ENCODE data around the gene CYP26A1. TPM values are rescaled to one million over a fixed set of nuclear protein-coding genes. Genes with fewer than 3 reads are reported as not detected.

Gene CYP26A1
- total RNA-seq, 1 experiment from 2014 or later, result not detected

DNA sequence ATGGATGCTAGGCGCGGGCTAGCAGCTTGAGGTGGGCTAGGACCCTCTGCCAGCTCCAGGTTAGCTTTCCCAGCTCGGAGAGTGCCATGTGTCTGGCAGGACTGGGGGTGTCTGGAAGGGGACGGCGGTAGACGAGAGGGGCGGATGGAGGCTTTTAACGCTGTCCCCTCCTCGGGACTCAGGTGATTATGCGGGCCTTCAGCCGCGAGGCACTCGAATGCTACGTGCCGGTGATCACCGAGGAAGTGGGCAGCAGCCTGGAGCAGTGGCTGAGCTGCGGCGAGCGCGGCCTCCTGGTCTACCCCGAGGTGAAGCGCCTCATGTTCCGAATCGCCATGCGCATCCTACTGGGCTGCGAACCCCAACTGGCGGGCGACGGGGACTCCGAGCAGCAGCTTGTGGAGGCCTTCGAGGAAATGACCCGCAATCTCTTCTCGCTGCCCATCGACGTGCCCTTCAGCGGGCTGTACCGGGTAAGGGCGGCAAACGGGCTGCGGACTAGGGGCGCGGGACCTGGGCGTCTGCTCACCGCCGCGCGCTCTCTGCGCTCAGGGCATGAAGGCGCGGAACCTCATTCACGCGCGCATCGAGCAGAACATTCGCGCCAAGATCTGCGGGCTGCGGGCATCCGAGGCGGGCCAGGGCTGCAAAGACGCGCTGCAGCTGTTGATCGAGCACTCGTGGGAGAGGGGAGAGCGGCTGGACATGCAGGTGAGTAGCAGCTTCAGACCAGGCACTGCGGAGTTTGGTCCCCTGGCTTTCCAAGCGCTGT is 1.1 kb downstream of the CYP26A1 start:
- intact Hi-C loops (cut with micrococcal nuclease; ENCODE audit: unreplicated experiment), result loop anchor here (5.0 kb wide), 1 partner anchor 182 kb away; no protein-coding TSS in a partner anchor
- ChIA-PET POLR2A (ENCODE audit: low non-redundant PET) (no interaction called here), CTCF (interaction anchor here (2.0 kb wide), 1 partner anchor 282 kb away, joined by 6 read pairs; no protein-coding TSS in a partner anchor)
- no peak overlapping the region for H3K27ac ChIP-seq (ENCODE audit: low read depth, low read length, poor library complexity, severe bottlenecking)
- H3K4me3 ChIP-seq (ENCODE audit: low read depth, low read length, poor library complexity, severe bottlenecking), result peak overlapping the region; percentile 44
- BruUV-seq (replicated peaks), result no TSS peak
- TF ChIP-seq, protein P1, sequence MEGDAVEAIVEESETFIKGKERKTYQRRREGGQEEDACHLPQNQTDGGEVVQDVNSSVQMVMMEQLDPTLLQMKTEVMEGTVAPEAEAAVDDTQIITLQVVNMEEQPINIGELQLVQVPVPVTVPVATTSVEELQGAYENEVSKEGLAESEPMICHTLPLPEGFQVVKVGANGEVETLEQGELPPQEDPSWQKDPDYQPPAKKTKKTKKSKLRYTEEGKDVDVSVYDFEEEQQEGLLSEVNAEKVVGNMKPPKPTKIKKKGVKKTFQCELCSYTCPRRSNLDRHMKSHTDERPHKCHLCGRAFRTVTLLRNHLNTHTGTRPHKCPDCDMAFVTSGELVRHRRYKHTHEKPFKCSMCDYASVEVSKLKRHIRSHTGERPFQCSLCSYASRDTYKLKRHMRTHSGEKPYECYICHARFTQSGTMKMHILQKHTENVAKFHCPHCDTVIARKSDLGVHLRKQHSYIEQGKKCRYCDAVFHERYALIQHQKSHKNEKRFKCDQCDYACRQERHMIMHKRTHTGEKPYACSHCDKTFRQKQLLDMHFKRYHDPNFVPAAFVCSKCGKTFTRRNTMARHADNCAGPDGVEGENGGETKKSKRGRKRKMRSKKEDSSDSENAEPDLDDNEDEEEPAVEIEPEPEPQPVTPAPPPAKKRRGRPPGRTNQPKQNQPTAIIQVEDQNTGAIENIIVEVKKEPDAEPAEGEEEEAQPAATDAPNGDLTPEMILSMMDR (conservative IDR thresholded peaks at IDR 0.05; ENCODE audit: low read depth, low read length), result no peak
- TF ChIP-seq EZH2 (IDR thresholded peaks at IDR 0.05; ENCODE audit: borderline replicate concordance, low read depth, low read length, poor library complexity, severe bottlenecking), result peak; percentile 55
- peaks cover 25% of the 10 kb centered on the region for H3K4me1 ChIP-seq (ENCODE audit: insufficient read depth, low read length, poor library complexity, severe bottlenecking)
- no peaks in the 10 kb centered on the region for H3K36me3 ChIP-seq (ENCODE audit: insufficient read depth, low read length, poor library complexity, severe bottlenecking)
- no peak for DNase-seq (ENCODE audit: low spot score)
- peaks cover 85% of the 10 kb centered on the region for H3K27me3 ChIP-seq (replicated peaks; ENCODE audit: insufficient read depth, low read depth, low read length, poor library complexity)
- no peaks in the 10 kb centered on the region for H3K9me3 ChIP-seq (ENCODE audit: low read depth, low read length, poor library complexity, severe bottlenecking)

DNA sequence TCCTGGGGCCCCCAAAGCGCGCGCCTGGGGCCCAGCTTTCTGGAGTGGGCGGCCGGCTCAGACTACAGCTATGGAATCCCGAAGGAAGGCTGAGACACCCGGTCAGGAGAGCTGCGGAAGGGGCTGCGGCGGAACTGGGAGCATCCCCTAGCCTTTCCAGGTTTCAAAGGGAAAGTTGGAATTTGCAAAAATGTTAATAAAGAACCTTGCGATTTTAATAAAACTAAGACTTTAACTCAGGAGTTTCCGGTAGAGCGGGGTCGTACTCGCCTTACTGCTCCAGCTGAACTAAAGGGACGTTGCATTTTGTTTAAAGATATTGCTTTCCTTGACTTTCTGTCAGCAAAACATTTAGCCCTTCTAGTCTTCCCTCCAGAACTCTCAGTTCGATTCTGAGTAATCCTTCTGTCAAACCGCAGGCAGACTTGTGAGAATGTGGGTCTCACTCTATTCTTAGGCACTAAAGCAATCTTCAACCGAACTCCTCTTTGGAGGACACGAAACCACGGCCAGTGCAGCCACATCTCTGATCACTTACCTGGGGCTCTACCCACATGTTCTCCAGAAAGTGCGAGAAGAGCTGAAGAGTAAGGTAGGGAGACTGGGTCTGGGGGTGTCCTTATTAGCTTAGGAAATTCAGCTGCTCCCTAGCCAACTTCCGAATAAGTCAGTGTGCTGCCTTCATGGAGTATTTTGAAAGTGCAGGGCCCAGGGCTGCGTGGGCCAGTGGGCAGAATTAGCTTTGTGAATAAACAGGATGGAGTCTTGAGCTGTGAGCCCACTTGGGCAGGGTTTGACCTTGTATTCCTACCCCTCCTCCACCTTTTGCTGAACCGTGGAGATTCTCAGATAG is 1.9 kb downstream of the CYP26A1 start:
- TF ChIP-seq EZH2 (IDR thresholded peaks at IDR 0.05; ENCODE audit: borderline replicate concordance, low read depth, low read length, poor library complexity, severe bottlenecking), result no peak
- TF ChIP-seq, protein P1 (conservative IDR thresholded peaks at IDR 0.05; ENCODE audit: low read depth, low read length), result no peak
- Histone ChIP-seq H3K27me3 (replicated peaks; ENCODE audit: insufficient read depth, low read depth, low read length, poor library complexity) (peaks cover 77% of the 10 kb centered on the region), H3K9me3 (ENCODE audit: low read depth, low read length, poor library complexity, severe bottlenecking) (no peaks in the 10 kb centered on the region), H3K4me1 (ENCODE audit: insufficient read depth, low read length, poor library complexity, severe bottlenecking) (peaks cover 25% of the 10 kb centered on the region), H3K36me3 (ENCODE audit: insufficient read depth, low read length, poor library complexity, severe bottlenecking) (no peaks in the 10 kb centered on the region), H3K4me3 (ENCODE audit: low read depth, low read length, poor library complexity, severe bottlenecking) (peak overlapping the region; percentile 44), H3K27ac (ENCODE audit: low read depth, low read length, poor library complexity, severe bottlenecking) (no peak overlapping the region)
- intact Hi-C loops (cut with micrococcal nuclease; ENCODE audit: unreplicated experiment), result no loop called here
- no peak for DNase-seq (ENCODE audit: low spot score)
- CTCF ChIA-PET, result interaction anchor here (0.7 to 2.0 kb wide), 2 partner anchors 70 to 282 kb away, joined by 4 to 6 read pairs; no protein-coding TSS in a partner anchor
- POLR2A ChIA-PET (ENCODE audit: low non-redundant PET), result no interaction called here
- no TSS peak for BruUV-seq (replicated peaks)

DNA sequence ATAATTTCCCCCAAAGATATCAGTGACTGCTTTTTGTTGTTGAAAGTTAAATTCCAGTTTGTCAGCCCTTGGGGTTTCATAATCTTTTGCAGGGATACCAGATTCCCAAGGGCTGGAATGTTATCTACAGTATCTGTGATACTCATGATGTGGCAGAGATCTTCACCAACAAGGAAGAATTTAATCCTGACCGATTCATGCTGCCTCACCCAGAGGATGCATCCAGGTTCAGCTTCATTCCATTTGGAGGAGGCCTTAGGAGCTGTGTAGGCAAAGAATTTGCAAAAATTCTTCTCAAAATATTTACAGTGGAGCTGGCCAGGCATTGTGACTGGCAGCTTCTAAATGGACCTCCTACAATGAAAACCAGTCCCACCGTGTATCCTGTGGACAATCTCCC is 3.2 kb downstream of the CYP26A1 start:
- ChIA-PET POLR2A (ENCODE audit: low non-redundant PET) (interaction anchor here (0.5 kb wide), 1 partner anchor 71 kb away, joined by 10 read pairs; no protein-coding TSS in a partner anchor), CTCF (no interaction called here)
- intact Hi-C loops (cut with micrococcal nuclease; ENCODE audit: unreplicated experiment), result no loop called here
- no TSS peak for BruUV-seq (replicated peaks)
- no peak for TF ChIP-seq EZH2 (IDR thresholded peaks at IDR 0.05; ENCODE audit: borderline replicate concordance, low read depth, low read length, poor library complexity, severe bottlenecking)
- TF ChIP-seq, protein P1 (conservative IDR thresholded peaks at IDR 0.05; ENCODE audit: low read depth, low read length), result no peak
- Histone ChIP-seq H3K36me3 (ENCODE audit: insufficient read depth, low read length, poor library complexity, severe bottlenecking) (no peaks in the 10 kb centered on the region), H3K4me1 (ENCODE audit: insufficient read depth, low read length, poor library complexity, severe bottlenecking) (peaks cover 21% of the 10 kb centered on the region), H3K27ac (ENCODE audit: low read depth, low read length, poor library complexity, severe bottlenecking) (no peak overlapping the region), H3K9me3 (ENCODE audit: low read depth, low read length, poor library complexity, severe bottlenecking) (no peaks in the 10 kb centered on the region), H3K27me3 (replicated peaks; ENCODE audit: insufficient read depth, low read depth, low read length, poor library complexity) (peaks cover 66% of the 10 kb centered on the region), H3K4me3 (ENCODE audit: low read depth, low read length, poor library complexity, severe bottlenecking) (no peak overlapping the region)
- DNase-seq (ENCODE audit: low spot score), result no peak
